ENCODE data around the gene GATC.
"Not testable (repeated sequence)": the region's sequence is repeated elsewhere in the genome, so short reads cannot be mapped to it uniquely, and the experiment has no call there.

Gene GATC

GRCh38 chr12:120470150-120470784 lies 24.0 kb downstream of the GATC start:
- DNase-seq (ENCODE audit: low read depth in 2 of 2): no peak

GRCh38 chr12:120472521-120472920 lies 26.3 kb downstream of the GATC start:
- no peak for DNase-seq (ENCODE audit: low read depth in 2 of 2)

GRCh38 chr12:120473807-120474615 lies 27.8 kb downstream of the GATC start:
- DNase-seq (ENCODE audit: low read depth in 2 of 2): no peak

GRCh38 chr12:120474616-120474960 lies 28.3 kb downstream of the GATC start:
- no peak for DNase-seq (ENCODE audit: low read depth in 2 of 2)

- no peak for DNase-seq (ENCODE audit: low read depth in 2 of 2)
Observed at GRCh38 chr12:120475643-120476042, 29.4 kb downstream of the GATC start.

- DNase-seq (ENCODE audit: low read depth in 2 of 2): no peak
Observed at GRCh38 chr12:120479458-120479857, 33.2 kb downstream of the GATC start.

GRCh38 chr12:120480211-120480610 lies 34.0 kb downstream of the GATC start:
- DNase-seq (ENCODE audit: low read depth in 2 of 2): no peak

GRCh38 chr12:120481022-120481767 lies 35.0 kb downstream of the GATC start:
- no peak for DNase-seq (ENCODE audit: low read depth in 2 of 2)

- DNase-seq (ENCODE audit: low read depth in 2 of 2): no peak
Observed at GRCh38 chr12:120483621-120484020, 37.4 kb downstream of the GATC start.

- DNase-seq (ENCODE audit: low read depth in 2 of 2): no peak
Observed at GRCh38 chr12:120485961-120486881, 40.0 kb downstream of the GATC start.

GRCh38 chr12:120487552-120487951 lies 41.3 kb downstream of the GATC start:
- DNase-seq (ENCODE audit: low read depth in 2 of 2): not testable (repeated sequence)

GRCh38 chr12:120488057-120488640 lies 41.9 kb downstream of the GATC start:
- no peak for DNase-seq (ENCODE audit: low read depth in 2 of 2)

- DNase-seq (ENCODE audit: low read depth in 2 of 2): no peak
Observed at GRCh38 chr12:120489018-120489417, 42.8 kb downstream of the GATC start.

- no peak for DNase-seq (ENCODE audit: low read depth in 2 of 2)
Observed at GRCh38 chr12:120490325-120490724, 44.1 kb downstream of the GATC start.

- no peak for DNase-seq (ENCODE audit: low read depth in 2 of 2)
Observed at GRCh38 chr12:120490833-120491512, 44.7 kb downstream of the GATC start.

GRCh38 chr12:120495186-120495730 lies 49.0 kb downstream of the GATC start:
- DNase-seq (ENCODE audit: low read depth in 2 of 2): no peak

- peak; percentile 96 to 98 for DNase-seq (ENCODE audit: low read depth in 2 of 2)
Observed at GRCh38 chr12:120495731-120496412, 49.6 kb downstream of the GATC start, which contains the start of gene DYNLL1. DYNLL1 (plus strand) TSS chr12:120496113; CDS start chr12:120496422, 309 bp downstream.

GRCh38 chr12:120496413-120497340 lies 50.4 kb downstream of the GATC start:
- DNase-seq (ENCODE audit: low read depth in 2 of 2): peak; percentile 7 to 37
